Hepatocyte (in vitro differentiated cells): ENCODE results near the gene ADAMTS12. TPM values are rescaled to one million over a fixed set of nuclear protein-coding genes. Genes with fewer than 3 reads are reported as not detected.

Experiments used
- DNase-seq: peaks from one replicate; pipeline ENCODE4 v3.0.0-alpha.2; 2016; ENCODE audit warnings: low spot score
- H2AFZ ChIP-seq: fragments of 200-600 bp; sonication (generic); 2 replicates; pipeline ENCODE4 v1.6.0; 2016; ENCODE audit warnings: antibody characterized with exemption, mild to moderate bottlenecking
- H3K27ac ChIP-seq: fragments of 200-600 bp; sonication (generic); 2 replicates; pipeline ENCODE4 v1.5.1; 2016; ENCODE audit warnings: mild to moderate bottlenecking
- H3K27me3 ChIP-seq: fragments of 200-600 bp; sonication (generic); 2 replicates; pipeline ENCODE4 v1.6.1; 2016
- H3K36me3 ChIP-seq: fragments of 200-600 bp; sonication (generic); replicated peaks from 2 replicates; pipeline ENCODE4 v1.5.1; 2016; ENCODE audit warnings: low read depth; ENCODE audit not compliant: insufficient read depth
- H3K4me1 ChIP-seq: fragments of 200-600 bp; sonication (generic); 2 replicates; pipeline ENCODE4 v1.5.1; 2016; ENCODE audit warnings: mild to moderate bottlenecking, moderate library complexity; ENCODE audit not compliant: insufficient read depth
- H3K4me2 ChIP-seq: fragments of 200-600 bp; sonication (generic); 2 replicates; pipeline ENCODE4 v1.6.0; 2016
- H3K4me3 ChIP-seq: fragments of 200-600 bp; sonication (generic); 2 replicates; pipeline ENCODE4 v1.5.1; 2016; ENCODE audit warnings: mild to moderate bottlenecking
- H3K79me2 ChIP-seq: fragments of 200-600 bp; sonication (generic); 2 replicates; pipeline ENCODE4 v1.6.0; 2017; ENCODE audit warnings: mild to moderate bottlenecking
- H3K9me2 ChIP-seq: fragments of 200-600 bp; sonication (generic); replicated peaks from 2 replicates; pipeline ENCODE4 v1.6.0; 2017; ENCODE audit warnings: mild to moderate bottlenecking; ENCODE audit not compliant: insufficient read depth
- H3K9me3 ChIP-seq: fragments of 200-600 bp; sonication (generic); 2 replicates; pipeline ENCODE4 v1.5.1; 2016; ENCODE audit warnings: low read depth, mild to moderate bottlenecking
- H4K20me1 ChIP-seq: fragments of 200-600 bp; sonication (generic); 2 replicates; pipeline ENCODE4 v1.6.0; 2016; ENCODE audit warnings: mild to moderate bottlenecking; ENCODE audit not compliant: insufficient read depth, poor library complexity, severe bottlenecking
- EZH2 ChIP-seq: fragments of 200-600 bp; sonication (generic); IDR thresholded peaks from 2 replicates; pipeline ENCODE4 v1.6.1; 2016; ENCODE audit warnings: antibody characterized with exemption, mild to moderate bottlenecking, borderline replicate concordance
- EZH2phosphoT487 ChIP-seq: fragments of 200-600 bp; sonication (generic); IDR thresholded peaks from one replicate; pipeline ENCODE4 v1.6.1; 2018; ENCODE audit warnings: antibody characterized with exemption, mild to moderate bottlenecking, low read depth, moderate library complexity; ENCODE audit not compliant: unreplicated experiment, severe bottlenecking
- WGBS: methylation state at CpG from one replicate; pipeline ENCODE4 v1.1.6; 2016; ENCODE audit warnings: low lambda C conversion rate; ENCODE audit errors: missing lambda C conversion rate; 5-methylcytosine and 5-hydroxymethylcytosine counted together
- polyA plus RNA-seq: library from polyadenylated mRNA; unstranded; fragments of >200 nt; fragmentation: Nextera tagmentation; extraction: Ambion mirVana; gene quantifications from 2 replicates; pipeline ENCODE4 v1.2.1, GENCODE V29; 2016
- total RNA-seq: library from RNA; depleted of rRNA; stranded (reverse); fragments of >200 nt; gene quantifications from 2 replicates; pipeline ENCODE4 v1.2.3, GENCODE V29; 2014
- TF ChIP-seq, protein P1 (sequence below): fragments of 200-600 bp; sonication (generic); IDR thresholded peaks from 2 replicates; pipeline ENCODE4 v1.5.1; 2016; ENCODE audit warnings: antibody characterized with exemption, mild to moderate bottlenecking; ENCODE audit not compliant: poor library complexity

The ADAMTS12 gene
- total and polyA plus RNA-seq, 2 experiments from 2014 or later = 3.2 to 8.9 TPM

DNA sequence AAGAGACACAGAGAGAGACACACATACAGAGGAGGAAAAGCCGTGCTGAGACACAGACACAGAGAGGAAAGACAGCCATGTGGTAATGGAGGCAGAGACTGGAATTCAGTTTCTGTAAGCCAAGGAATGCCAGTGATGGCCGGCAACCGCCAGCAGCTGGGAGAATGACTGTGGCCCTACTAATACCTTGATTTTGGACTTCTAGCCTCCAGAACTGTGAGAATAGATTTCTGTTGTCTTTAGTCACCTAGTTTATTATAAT is 360.8 kb downstream of the ADAMTS12 start:
- DNase-seq = no peak
- Histone ChIP-seq H3K4me1 (no peaks in the 10 kb centered on the region), H3K36me3 (no peaks in the 10 kb centered on the region), H3K79me2 (no peaks in the 10 kb centered on the region), H3K9me2 (no peaks in the 10 kb centered on the region), H3K9me3 (no peaks in the 10 kb centered on the region), H4K20me1 (no peaks in the 10 kb centered on the region), H3K4me3 (no peak overlapping the region), H2AFZ (no peak overlapping the region), H3K27me3 (no peaks in the 10 kb centered on the region), H3K4me2 (no peak overlapping the region), H3K27ac (no peak overlapping the region)
- no peak for TF ChIP-seq EZH2
- no peak for TF ChIP-seq EZH2phosphoT487
- TF ChIP-seq, protein P1, sequence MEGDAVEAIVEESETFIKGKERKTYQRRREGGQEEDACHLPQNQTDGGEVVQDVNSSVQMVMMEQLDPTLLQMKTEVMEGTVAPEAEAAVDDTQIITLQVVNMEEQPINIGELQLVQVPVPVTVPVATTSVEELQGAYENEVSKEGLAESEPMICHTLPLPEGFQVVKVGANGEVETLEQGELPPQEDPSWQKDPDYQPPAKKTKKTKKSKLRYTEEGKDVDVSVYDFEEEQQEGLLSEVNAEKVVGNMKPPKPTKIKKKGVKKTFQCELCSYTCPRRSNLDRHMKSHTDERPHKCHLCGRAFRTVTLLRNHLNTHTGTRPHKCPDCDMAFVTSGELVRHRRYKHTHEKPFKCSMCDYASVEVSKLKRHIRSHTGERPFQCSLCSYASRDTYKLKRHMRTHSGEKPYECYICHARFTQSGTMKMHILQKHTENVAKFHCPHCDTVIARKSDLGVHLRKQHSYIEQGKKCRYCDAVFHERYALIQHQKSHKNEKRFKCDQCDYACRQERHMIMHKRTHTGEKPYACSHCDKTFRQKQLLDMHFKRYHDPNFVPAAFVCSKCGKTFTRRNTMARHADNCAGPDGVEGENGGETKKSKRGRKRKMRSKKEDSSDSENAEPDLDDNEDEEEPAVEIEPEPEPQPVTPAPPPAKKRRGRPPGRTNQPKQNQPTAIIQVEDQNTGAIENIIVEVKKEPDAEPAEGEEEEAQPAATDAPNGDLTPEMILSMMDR = no peak
- 95% methylated on average over 3 of the region's 3 CpGs for WGBS

DNA sequence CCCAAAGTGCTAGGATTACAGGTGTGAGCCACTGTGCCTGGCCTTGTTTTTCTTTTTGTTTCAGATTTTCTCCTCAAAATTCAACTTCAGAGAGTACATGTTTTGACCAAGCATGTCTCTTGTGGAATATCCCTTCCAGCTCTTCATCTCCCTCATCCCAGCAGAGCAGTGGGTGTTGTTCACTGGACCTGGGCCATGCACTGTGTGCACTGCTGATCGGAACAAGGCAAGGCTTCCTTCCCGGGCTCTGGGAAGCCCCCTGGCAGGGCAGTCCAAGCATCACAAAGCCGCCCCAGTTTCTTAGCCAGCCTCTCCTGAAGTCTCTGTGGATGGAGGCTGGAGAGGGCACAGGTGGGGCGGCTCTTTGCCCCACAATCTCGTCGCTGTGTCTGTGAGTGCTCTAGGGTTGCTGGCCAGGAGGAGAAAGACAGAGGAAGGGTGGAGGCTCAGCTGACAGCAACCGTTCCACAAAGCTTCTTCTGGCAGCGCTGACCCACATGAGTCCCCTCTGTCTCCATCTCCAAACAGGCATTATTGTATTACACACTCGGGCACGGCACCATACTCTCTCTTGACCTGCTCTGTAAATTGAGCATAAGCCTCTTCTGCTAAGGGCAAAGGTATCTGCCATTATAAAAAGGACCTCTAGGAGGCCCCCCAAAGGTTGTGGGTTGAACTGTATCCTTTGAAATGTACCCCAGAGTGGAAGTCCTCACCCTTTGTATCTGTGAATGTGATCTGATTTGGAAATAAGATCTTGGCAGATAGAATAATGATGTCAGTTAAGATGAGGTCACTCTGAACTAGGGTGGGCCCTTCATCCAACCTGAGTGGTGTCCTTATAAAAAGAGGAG is 361.4 kb downstream of the ADAMTS12 start:
- no peak overlapping the region for H3K27ac ChIP-seq
- H3K79me2 ChIP-seq = no peaks in the 10 kb centered on the region
- no peak overlapping the region for H3K4me3 ChIP-seq
- no peaks in the 10 kb centered on the region for H3K4me1 ChIP-seq
- DNase-seq = no peak
- 92% methylated on average over 10 of the region's 10 CpGs for WGBS
- H3K4me2 ChIP-seq = no peak overlapping the region
- no peaks in the 10 kb centered on the region for H3K9me3 ChIP-seq
- H3K9me2 ChIP-seq = no peaks in the 10 kb centered on the region
- no peaks in the 10 kb centered on the region for H4K20me1 ChIP-seq
- H2AFZ ChIP-seq = no peak overlapping the region
- H3K27me3 ChIP-seq = no peaks in the 10 kb centered on the region
- TF ChIP-seq EZH2 (no peak), EZH2phosphoT487 (no peak)
- TF ChIP-seq, protein P1 = no peak
- no peaks in the 10 kb centered on the region for H3K36me3 ChIP-seq

DNA sequence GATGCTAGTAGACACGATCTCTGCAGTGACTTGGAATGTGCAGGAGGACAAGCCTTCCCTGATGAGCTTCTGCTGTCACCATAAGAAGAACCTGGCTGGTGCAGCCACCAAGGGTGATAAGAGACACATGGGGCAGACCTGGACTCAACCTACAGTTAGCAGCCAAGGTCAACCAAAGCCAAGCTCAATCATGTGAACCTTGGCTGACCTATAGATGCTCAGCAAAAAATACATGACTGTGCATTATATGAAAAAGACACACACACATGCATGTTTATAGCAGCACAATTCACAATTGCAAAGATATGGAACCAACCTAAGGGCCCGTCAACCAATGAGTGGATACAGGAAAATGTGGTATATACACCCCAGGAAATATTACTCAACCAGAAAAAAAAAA is 364.1 kb downstream of the ADAMTS12 start:
- H3K79me2 ChIP-seq = no peaks in the 10 kb centered on the region
- no peak for DNase-seq
- H2AFZ ChIP-seq = no peak overlapping the region
- H3K9me3 ChIP-seq = no peaks in the 10 kb centered on the region
- no peak overlapping the region for H3K27ac ChIP-seq
- no peaks in the 10 kb centered on the region for H3K27me3 ChIP-seq
- H4K20me1 ChIP-seq = no peaks in the 10 kb centered on the region
- TF ChIP-seq, protein P1 = no peak
- TF ChIP-seq EZH2phosphoT487 (no peak), EZH2 (no peak)
- no peak overlapping the region for H3K4me2 ChIP-seq
- no peak overlapping the region for H3K4me3 ChIP-seq
- no peaks in the 10 kb centered on the region for H3K36me3 ChIP-seq
- WGBS = 96% methylated on average over 2 of the region's 2 CpGs
- no peaks in the 10 kb centered on the region for H3K9me2 ChIP-seq
- no peaks in the 10 kb centered on the region for H3K4me1 ChIP-seq

DNA sequence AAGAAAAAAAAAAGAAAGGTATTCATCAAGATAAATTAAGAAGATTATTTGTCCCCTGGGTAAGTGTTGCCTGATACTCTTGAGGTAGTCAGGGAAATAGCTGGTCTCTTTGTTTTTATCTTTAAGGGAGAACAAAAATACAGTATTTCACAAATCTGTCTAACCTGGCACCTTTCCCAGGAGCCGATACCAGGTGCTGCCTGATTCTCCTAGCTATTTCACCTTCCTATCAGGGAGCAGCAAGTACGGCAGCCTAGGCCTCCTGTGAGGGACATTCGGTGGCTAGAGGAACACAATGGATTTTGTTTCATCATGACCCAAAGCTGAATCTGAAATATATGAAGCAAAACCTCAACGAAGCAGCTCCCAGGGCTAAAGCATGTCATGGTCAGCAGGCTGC is 365.0 kb downstream of the ADAMTS12 start:
- Histone ChIP-seq H2AFZ (no peak overlapping the region), H3K4me2 (no peak overlapping the region), H3K79me2 (no peaks in the 10 kb centered on the region), H3K27me3 (no peaks in the 10 kb centered on the region), H3K9me3 (no peaks in the 10 kb centered on the region), H3K4me1 (no peaks in the 10 kb centered on the region), H3K36me3 (no peaks in the 10 kb centered on the region), H3K4me3 (no peak overlapping the region), H3K27ac (no peak overlapping the region), H4K20me1 (no peaks in the 10 kb centered on the region), H3K9me2 (no peaks in the 10 kb centered on the region)
- DNase-seq = no peak
- WGBS = 83% methylated on average over 4 of the region's 4 CpGs
- TF ChIP-seq, protein P1 = no peak
- TF ChIP-seq EZH2phosphoT487 = no peak
- TF ChIP-seq EZH2 = no peak
